NAMALWA (cell line): ENCODE results near the gene LHFPL4.
"Not testable (repeated sequence)": the region's sequence is repeated elsewhere in the genome, so short reads cannot be mapped to it uniquely, and the experiment has no call there.

ENCODE experiments used
- DNase-seq: peaks from one replicate; pipeline ENCODE4 v3.0.0-alpha.2; 2015; ENCODE audit warnings: low spot score

LHFPL4 gene

DNA sequence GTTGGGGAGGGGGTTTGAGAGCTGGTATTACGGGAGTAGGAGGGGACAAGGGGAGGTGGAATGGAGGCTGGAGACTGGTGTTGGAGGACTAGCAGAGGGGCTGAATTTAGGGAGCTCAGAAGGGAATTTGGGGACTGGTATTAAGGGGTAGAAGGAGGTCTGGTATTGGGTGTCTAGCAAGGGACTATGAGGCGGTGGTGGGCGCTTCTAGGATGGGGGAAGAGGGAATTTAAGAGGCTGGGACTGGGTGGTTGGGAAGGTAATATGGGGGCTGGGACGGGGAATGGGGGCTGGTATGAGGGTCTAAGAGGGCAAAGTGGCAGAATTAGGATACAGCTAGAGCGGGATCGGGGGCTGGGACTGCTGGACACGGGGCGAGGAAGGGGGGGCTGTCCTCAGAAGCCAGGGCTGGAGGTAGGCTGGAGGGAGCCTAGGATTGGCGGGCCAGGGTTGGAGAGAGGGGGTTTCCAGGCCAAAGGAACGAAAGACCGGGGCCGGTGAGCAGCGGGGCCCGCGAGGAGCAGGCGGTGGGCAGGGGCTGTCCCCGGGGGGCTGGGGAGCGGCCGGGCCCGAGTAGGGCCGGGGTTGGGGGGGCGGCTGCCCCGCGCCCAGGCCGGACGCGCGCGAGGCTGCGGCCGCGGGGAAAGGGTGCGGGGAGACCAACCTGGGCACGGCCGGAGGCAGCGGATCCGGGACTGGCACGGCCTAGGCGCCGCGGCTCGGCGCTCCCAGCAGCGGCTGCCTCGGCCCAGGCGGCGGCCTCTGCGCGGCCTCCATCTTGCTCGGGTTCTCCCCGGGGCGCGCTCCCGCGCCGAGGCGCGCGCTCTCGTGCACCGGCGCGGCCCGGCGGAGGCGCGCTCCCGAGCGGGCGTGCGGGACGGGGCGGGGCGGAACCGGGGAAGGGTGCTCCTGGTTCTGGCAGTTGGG, at the start of gene LHFPL4:
Gene LHFPL4, minus strand, starts transcription at position 802 of the 927 bp plus-strand sequence. CDS start 1,143 bp downstream, outside the sequence.
- no peak for DNase-seq

GRCh38 chr3:9602620-9603019, 49.0 kb upstream of the LHFPL4 start:
- no peak for DNase-seq

DNA sequence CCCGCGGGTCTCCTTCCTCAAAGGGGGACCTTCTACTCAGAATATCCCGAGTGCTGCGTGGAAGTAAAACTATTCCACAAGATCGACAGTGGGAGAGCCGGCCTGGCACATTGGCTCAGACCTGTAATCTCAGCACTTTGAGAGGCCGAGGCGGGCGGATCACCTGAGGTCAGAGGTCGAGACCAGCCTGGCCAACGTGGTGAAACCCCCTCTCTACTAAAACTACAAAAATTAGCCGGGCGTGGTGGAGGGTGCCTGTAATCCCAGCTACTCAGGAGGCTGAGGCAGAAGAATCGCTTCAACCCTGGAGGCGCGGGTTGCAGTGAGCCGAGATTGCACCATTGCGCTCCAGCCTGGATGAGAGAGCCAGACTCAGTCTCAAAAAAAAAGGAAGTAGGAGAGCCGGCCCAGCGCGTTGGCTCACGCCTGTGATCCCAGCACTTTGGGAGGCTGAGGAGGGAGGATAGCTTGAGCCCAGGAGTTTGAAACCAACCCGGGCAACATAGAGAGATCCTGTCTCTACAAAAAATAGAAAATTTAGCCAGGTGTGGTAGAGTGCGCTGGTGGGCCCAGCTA, 47.5 kb upstream of the LHFPL4 start:
- not testable (repeated sequence) for DNase-seq

DNA sequence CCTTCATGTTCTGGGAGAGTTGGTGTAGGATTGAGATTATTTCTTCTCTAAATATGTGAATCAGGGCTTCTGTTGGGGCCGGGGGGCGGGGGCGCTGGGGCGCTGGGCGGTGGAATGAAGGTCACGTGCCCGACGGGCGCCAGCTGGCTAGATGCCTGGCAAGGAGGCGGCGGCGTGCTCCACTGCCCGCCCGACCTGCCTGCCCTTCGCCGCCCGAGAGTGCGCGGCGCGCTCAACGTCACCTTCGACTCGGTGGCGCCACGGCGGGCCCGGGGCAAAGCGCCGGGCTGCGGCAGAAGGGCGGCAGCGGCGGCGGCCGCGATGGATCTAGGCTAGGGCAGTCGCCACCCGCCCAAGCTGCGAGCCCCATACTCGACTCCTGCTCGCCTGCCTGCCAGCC, 47.0 kb upstream of the LHFPL4 start:
- no peak for DNase-seq

GRCh38 chr3:9598783-9599387, 45.3 kb upstream of the LHFPL4 start:
- no peak for DNase-seq

- no peak for DNase-seq
These were observed 42.3 kb upstream of the LHFPL4 start for GRCh38 chr3:9595877-9596276.

DNA sequence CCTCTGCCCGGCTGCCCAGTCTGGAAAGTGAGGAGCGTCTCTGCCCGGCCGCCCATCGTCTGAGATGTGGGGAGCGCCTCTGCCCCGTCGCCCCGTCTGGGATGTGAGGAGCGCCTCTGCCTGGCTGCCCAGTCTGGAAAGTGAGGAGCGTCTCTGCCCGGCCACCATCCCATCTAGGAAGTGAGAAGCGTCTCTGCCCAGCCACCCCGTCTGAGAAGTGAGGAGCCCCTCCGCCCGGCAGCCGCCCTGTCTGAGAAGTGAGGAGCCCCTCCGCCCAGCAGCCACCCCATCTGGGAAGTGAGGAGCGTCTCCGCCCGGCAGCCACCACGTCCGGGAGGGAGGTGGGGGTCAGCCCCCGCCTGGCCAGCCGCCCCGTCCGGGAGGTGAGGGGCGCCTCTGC, 38.2 kb upstream of the LHFPL4 start:
- DNase-seq = not testable (repeated sequence)

DNA sequence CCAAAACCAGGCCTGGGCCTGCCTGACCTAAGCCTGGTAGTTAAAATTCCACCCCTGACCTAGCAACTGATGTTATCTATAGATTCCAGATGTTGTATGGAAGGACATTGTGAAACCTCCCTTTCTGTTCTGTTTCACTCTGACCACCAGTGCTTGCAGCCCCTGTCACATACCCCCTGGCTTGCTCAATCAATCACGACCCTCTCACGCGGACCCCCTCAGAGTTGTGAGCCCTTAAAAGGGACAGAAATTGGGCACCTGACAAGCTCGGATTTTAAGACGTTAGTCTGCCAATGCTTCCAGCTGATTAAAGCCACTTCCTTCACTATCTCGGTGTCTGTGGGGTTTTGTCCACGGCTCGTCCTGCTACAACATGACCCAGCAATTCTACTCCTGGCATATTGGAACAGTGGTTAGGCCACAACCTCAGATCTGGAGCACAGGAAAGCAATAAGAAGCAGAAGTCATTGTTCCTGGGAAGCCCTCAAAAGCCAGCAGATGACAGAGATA, 36.7 kb upstream of the LHFPL4 start:
- no peak for DNase-seq

GRCh38 chr3:9583792-9584191, 30.2 kb upstream of the LHFPL4 start:
- no peak for DNase-seq

- DNase-seq = no peak
These were observed 29.7 kb upstream of the LHFPL4 start for GRCh38 chr3:9583371-9583770.

GRCh38 chr3:9582332-9582731, 28.7 kb upstream of the LHFPL4 start:
- no peak for DNase-seq

DNA sequence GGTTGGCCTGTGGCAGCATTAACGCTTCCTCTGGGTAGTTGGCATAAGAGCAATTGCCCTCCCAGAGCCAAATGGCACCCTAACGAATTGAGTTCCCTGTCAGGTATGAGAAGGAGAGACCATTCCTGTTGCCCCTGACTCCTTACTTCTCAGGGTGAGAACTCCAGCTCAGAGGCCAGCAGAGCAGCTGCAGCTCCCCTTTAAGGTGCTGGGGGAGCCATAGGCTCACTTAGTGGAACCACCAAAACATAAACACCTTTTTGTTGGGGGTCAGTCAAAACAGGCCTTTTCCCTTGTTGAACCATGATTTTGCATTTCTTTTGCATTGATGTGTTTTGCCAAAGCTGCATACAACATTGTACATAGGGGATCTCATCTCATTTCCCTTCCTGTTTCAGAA, 28.1 kb upstream of the LHFPL4 start:
- no peak for DNase-seq

DNA sequence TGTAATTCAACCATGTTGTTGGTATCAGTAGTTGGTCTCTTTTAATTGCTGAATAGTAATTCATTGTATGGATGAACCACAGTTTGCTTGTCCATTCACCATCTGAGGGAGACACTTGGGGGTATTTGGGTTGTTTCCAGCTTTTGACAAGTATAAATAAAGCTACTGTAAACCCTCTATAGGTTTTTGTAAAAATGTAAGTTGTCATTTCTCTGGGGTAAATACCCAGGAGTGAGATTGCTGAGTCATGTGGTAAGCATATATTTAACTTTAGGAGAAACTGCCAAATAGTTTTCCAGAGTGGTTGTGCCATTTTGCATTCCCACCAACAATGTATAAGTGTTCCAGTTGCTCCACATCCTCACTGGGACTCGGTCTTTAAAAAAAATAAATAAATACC, 15.4 kb upstream of the LHFPL4 start:
- no peak for DNase-seq

- no peak for DNase-seq
These were observed 11.7 kb upstream of the LHFPL4 start for GRCh38 chr3:9565316-9565715.

- DNase-seq = no peak
These were observed 10.2 kb upstream of the LHFPL4 start for GRCh38 chr3:9563851-9564250.

DNA sequence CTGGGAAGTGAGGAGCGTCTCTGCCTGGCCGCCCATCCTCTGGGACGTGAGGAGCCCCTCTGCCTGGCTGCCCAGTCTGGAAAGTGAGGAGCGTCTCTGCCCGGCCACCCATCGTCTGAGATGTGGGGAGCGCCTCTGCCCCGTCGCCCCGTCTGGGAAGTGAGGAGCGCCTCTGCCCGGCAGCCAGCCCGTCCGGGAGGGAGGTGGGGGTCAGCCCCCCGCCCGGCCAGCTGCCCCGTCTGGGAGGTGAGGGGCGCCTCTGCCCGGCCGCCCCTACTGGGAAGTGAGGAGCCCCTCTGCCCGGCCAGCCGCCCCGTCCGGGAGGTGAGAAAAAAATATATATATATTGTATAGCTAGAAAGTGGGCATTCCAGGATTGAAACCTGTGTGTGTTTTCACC, 6.4 kb upstream of the LHFPL4 start:
- DNase-seq = not testable (repeated sequence)

GRCh38 chr3:9553948-9554513, 409 bp upstream of the LHFPL4 start:
- no peak for DNase-seq

DNA sequence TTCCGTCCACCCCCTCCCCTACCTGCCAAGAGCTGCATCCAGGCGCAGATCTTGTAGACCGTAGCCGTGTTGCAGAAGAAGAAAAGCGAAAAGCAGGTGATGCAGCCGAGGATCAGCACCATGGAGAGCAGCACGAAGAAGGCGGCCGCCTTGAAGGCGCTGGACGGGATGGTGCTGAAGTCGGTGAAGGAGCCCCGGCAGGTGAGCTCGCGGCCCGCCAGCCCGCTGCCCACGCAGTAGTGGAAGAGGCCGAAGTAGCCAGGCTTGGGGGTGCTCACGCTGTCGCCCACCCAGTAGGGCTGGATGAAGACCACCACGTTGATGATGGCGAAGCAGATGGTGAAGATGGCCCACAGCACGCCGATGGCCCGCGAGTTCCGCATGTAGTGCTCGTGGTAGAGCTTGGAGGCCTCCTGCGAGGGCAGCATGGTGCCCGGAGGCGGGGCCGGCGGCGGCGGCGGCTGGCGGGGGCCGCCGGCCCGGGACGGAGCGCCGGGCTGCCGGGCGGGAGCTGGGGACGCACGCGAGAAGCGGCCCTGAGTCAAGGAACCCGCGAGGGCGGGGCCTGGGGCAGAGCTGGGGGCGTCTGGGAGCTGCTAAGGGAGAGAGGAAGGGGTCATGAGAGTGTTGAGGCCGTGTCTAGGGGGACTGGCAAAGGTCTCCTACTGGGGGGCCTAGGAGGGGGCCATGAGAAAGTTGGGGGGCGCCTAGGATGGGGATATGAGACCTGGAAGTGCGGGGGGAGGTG, 1.2 kb downstream of the LHFPL4 start:
- no peak for DNase-seq

DNA sequence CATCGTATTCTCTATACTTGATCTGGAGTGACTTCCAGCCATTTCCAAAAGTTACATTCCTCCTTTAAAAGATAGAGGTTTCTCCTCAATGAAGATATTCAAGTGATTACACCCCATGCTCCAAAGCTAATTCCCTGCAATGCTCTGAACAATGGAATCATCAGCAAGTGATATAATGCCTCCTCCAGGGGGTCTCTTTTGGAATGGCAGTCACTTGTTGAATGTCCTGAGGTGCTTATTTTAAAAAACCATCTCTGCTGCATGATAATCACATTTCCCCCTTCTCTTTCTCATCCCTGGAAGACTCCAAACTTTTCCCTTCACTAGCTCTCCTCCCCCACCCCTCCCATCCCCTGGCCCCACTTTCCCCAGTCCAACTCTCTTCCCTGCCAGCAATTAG, 2.6 kb downstream of the LHFPL4 start:
- DNase-seq = no peak

DNA sequence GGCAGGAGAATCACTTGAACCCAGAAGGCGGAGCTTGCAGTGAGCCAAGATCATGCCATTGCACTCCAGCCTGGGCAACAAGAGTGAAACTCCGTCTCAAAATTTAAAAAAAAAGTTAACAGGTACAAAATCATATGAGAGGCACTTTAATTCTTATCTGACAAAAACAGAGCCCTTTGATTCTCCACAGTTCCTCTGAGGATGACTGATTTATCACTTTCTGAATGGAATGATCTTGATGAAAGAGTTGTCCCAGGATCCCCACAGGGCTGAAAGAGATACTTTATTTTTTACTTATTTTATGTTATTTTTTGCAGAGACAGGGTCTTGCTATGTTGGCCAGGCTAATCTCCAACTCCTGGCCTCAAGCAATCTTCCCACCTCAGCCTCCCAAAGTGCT, 4.0 kb downstream of the LHFPL4 start:
- no peak for DNase-seq

GRCh38 chr3:9548991-9549390, 4.6 kb downstream of the LHFPL4 start:
- DNase-seq = no peak

- DNase-seq = no peak
These were observed 11.4 kb downstream of the LHFPL4 start for GRCh38 chr3:9542182-9542581.
